Sciatic nerve (tissue), 2 donors: ENCODE measurements around the gene CIB2. TPM values are rescaled to one million over a fixed set of nuclear protein-coding genes. Genes with fewer than 3 reads are reported as not detected.

ENCODE experiments used
- ATAC-seq: fragments of 200-7000 bp; cut with Tn5 transposase; one replicate; pipeline ENCODE4 v1.9.1; 2020; ENCODE audit warnings: mild to moderate bottlenecking, moderate library complexity
- DNase-seq: peaks from one replicate; pipeline ENCODE4 v3.0.0-alpha.2; 2020; ENCODE audit warnings: low spot score
- intact Hi-C: fragments of 100-400 bp; cut with DNase I; formaldehyde crosslinking; loops from one replicate; pipeline ENCODE4 v1.14.2; 2022
- total RNA-seq: library from RNA; stranded (reverse); fragmentation: NEBNext Ultra II Directional; extraction: Animal tissue kit (Norgen Biotek cat#: 25700); gene quantifications from one replicate; pipeline ENCODE4 v1.2.1, GENCODE V29; 2021
- donor health status: DM: no; HTN: no; CAD: no.
- donor health status: DM: no; HTN: no; CAD: no.

The CIB2 gene
- total RNA-seq, 1 donor from 2014 or later = 5.4 TPM

- intact Hi-C loops = no loop called here
- ATAC-seq = no peak
- no peak for DNase-seq
Measured at GRCh38 chr15:78057803-78058202, 73.4 kb downstream of the CIB2 start.

GRCh38 chr15:78056714-78057269 is 74.5 kb downstream of the CIB2 start:
- intact Hi-C loops = no loop called here

GRCh38 chr15:78055919-78056713 is 75.1 kb downstream of the CIB2 start:
- DNase-seq = no peak
- intact Hi-C loops = no loop called here
- peak; percentile 82 for ATAC-seq

More at GRCh38 chr15:78056714-78057269, 74.5 kb downstream of the CIB2 start:
- ATAC-seq (peak; percentile 74), DNase-seq (no peak)

GRCh38 chr15:78054966-78055365 is 76.3 kb downstream of the CIB2 start:
- intact Hi-C loops = no loop called here
- no peak for DNase-seq
- ATAC-seq = no peak

Other genes starting within 250 kb of the CIB2 start
- 103 TPM for gene TBC1D2B, start 53.7 kb downstream of the CIB2 start, total RNA-seq
- not detected for gene SH2D7, start 38.9 kb downstream of the CIB2 start, total RNA-seq
- gene IDH3A, start 17.9 kb upstream of the CIB2 start, total RNA-seq = 66.9 TPM
- 0.18 TPM for gene ACSBG1, start 103.1 kb upstream of the CIB2 start, total RNA-seq
- 18.0 TPM for gene DNAJA4, start 133.1 kb upstream of the CIB2 start, total RNA-seq
- gene SKIC8, start 168.2 kb upstream of the CIB2 start, total RNA-seq = 48.2 TPM
- gene CRABP1, start 208.9 kb upstream of the CIB2 start, total RNA-seq = 28.8 TPM